Heart left ventricle (tissue), 13 donors: ENCODE results near the gene CGB5.

Source experiments
- POLR2A ChIP-seq, 2 donors: fragments of 450-650 bp; IDR thresholded peaks; one replicate each; pipeline ENCODE4 v1.6.1; 2017; ENCODE audit warnings: antibody characterized with exemption in 2 of 2, mild to moderate bottlenecking in 2 of 2, moderate library complexity in 2 of 2
- TF ChIP-seq, protein P1 (sequence below), 12 donors: fragments of 200-600 bp; sonication (generic) in 4 of 12; IDR thresholded peaks; one replicate each; pipeline versions ENCODE4 v1.5.0 to v1.8.0; 2018 to 2022; ENCODE audit warnings: antibody characterized with exemption in 12 of 12, mild to moderate bottlenecking in 5 of 12
- donor health status: ischemic (EF 13 %, LVEDD 7.1; RV severe dilation, severe dysfunction).
- donor health status: DM: no; HTN: yes; CAD: no.
- donor health status: DM: no; HTN: no; CAD: no.
- donor health status: ischemic (EF 25% LVEDD 6.9; RV normal size, moderate dysfunction).
- donor health status: ischemic (EF 25% LVEDD 5.7; RV mildly dilated, moderate dysfunction).
- donor health status: ischemic (EF 35%, LVEDD 5.7; RV mildly dilated, moderate dysfunction).
- donor health status: nonischemic (EF 11% LVEDD 7.7; RV severe dilation, severe dysfunction).
- donor health status: DM: yes; HTN: yes; CAD: no.
- donor health status: PGD.
- donor health status: ischemic (EF 29% LVEDD 5.4; RV normal size, mild dysfunction).
- donor health status: nonischemic (EF 23%, LVEDD 6.1; RV moderate dilation, normal function).

DNA sequence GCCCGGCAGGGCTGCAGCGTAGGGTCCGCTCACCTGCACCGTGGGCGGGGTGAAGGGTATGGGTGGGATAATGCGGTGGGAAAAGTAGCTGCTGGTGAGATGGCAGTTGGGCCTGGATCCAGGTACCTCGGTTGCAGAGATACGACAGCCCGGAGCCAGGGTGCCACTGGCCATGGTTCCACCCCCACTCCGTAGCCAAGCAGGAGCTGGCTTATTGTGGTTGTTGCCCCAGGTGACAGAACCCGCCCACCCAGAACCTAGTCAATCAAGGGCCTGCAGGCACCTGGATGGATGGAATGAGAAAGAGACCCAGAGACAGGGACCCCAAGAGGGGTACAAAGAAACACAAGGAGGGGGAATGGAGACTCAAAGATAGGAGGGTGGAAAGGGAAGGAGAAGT lies 23.3 kb upstream of the CGB5 start:
- TF ChIP-seq, protein P1, sequence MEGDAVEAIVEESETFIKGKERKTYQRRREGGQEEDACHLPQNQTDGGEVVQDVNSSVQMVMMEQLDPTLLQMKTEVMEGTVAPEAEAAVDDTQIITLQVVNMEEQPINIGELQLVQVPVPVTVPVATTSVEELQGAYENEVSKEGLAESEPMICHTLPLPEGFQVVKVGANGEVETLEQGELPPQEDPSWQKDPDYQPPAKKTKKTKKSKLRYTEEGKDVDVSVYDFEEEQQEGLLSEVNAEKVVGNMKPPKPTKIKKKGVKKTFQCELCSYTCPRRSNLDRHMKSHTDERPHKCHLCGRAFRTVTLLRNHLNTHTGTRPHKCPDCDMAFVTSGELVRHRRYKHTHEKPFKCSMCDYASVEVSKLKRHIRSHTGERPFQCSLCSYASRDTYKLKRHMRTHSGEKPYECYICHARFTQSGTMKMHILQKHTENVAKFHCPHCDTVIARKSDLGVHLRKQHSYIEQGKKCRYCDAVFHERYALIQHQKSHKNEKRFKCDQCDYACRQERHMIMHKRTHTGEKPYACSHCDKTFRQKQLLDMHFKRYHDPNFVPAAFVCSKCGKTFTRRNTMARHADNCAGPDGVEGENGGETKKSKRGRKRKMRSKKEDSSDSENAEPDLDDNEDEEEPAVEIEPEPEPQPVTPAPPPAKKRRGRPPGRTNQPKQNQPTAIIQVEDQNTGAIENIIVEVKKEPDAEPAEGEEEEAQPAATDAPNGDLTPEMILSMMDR (IDR thresholded peaks at IDR 0.05), result no peak
- no peak for TF ChIP-seq POLR2A (IDR thresholded peaks at IDR 0.05)
